ENCODE results near the gene MAPK1IP1L. TPM values are rescaled to one million over a fixed set of nuclear protein-coding genes. Genes with fewer than 3 reads are reported as not detected.
"Not testable (repeated sequence)": the region's sequence is repeated elsewhere in the genome, so short reads cannot be mapped to it uniquely, and the experiment has no call there.

The MAPK1IP1L gene
- total and polyA plus RNA-seq, 2 experiments from 2014 or later: 72.4 to 162 TPM

- H3K27me3 ChIP-seq (ENCODE audit: insufficient read depth); H3K9me2 ChIP-seq (ENCODE audit: insufficient read depth); H2AFZ ChIP-seq; ATAC-seq; DNase-seq (ENCODE audit: low spot score); H3K36me3 ChIP-seq (ENCODE audit: insufficient read depth); H3K27me3 Mint-ChIP-seq (ENCODE audit: insufficient read depth, low read depth, poor library complexity); H3K9me3 Mint-ChIP-seq: not testable (repeated sequence)
- peak overlapping the region; percentile 96 for H3K27ac ChIP-seq (ENCODE audit: low read depth)
- peaks cover 10% of the 10 kb centered on the region for H4K20me1 ChIP-seq (replicated peaks; ENCODE audit: insufficient read depth)
- peak overlapping the region; percentile 61 for H3K4me2 ChIP-seq
- Mint-ChIP-seq H3K4me1 (peaks cover 23% of the 10 kb centered on the region), H3K27ac (peak overlapping the region; percentile 65; the same call in 1 of the 2 replicates), H3K36me3 (ENCODE audit: low read depth) (peaks cover 31% of the 10 kb centered on the region), H3K4me3 (peak overlapping the region; percentile 43)
- peaks cover 31% of the 10 kb centered on the region for H3K4me1 ChIP-seq (ENCODE audit: insufficient read depth)
- peaks cover 19% of the 10 kb centered on the region; the same call in 1 of the 2 replicates for H3F3A ChIP-seq (replicated peaks; ENCODE audit: low read depth)
- H3K4me3 ChIP-seq: peak overlapping the region; percentile 34
- H3K79me2 ChIP-seq (replicated peaks; ENCODE audit: insufficient read depth): peaks cover 88% of the 10 kb centered on the region
Measured at GRCh38 chr14:55024365-55024764, 27.1 kb upstream of the MAPK1IP1L start.

GRCh38 chr14:55025948-55026347 is 25.5 kb upstream of the MAPK1IP1L start:
- Histone ChIP-seq H3F3A (replicated peaks; ENCODE audit: low read depth) (peaks cover 19% of the 10 kb centered on the region; the same call in 1 of the 2 replicates), H3K4me3 (peak overlapping the region; percentile 94), H3K79me2 (replicated peaks; ENCODE audit: insufficient read depth) (peaks cover 88% of the 10 kb centered on the region), H3K4me1 (ENCODE audit: insufficient read depth) (peaks cover 38% of the 10 kb centered on the region), H3K27ac (ENCODE audit: low read depth) (peak overlapping the region; percentile 100), H3K9me2 (ENCODE audit: insufficient read depth) (no peaks in the 10 kb centered on the region), H3K27me3 (ENCODE audit: insufficient read depth) (no peaks in the 10 kb centered on the region), H2AFZ (no peak overlapping the region), H3K36me3 (ENCODE audit: insufficient read depth) (peaks cover 6% of the 10 kb centered on the region; the same call in 1 of the 2 replicates), H4K20me1 (replicated peaks; ENCODE audit: insufficient read depth) (peaks cover 4% of the 10 kb centered on the region), H3K4me2 (peak overlapping the region; percentile 99)
- peaks cover 2% of the 10 kb centered on the region for H3K27me3 Mint-ChIP-seq (ENCODE audit: insufficient read depth, low read depth, poor library complexity)
- DNase-seq (ENCODE audit: low spot score) (no peak), ATAC-seq (no peak)
- H3K4me3 Mint-ChIP-seq: peak overlapping the region; percentile 95
- H3K9me3 Mint-ChIP-seq: no peaks in the 10 kb centered on the region; the same call in 2 of the 3 replicates
- peaks cover 22% of the 10 kb centered on the region for H3K36me3 Mint-ChIP-seq (ENCODE audit: low read depth)
- peaks cover 27% of the 10 kb centered on the region for H3K4me1 Mint-ChIP-seq
- peak overlapping the region; percentile 95 for H3K27ac Mint-ChIP-seq
- TF ChIP-seq CREB1 (CRISPR knock-in tag; IDR thresholded peaks at IDR 0.05; ENCODE audit: low read depth): no peak
- no peak for TF ChIP-seq STAT1 (IDR thresholded peaks at IDR 0.05; ENCODE audit: unreplicated experiment)
- no peak for TF ChIP-seq EZH2phosphoT487 (IDR thresholded peaks at IDR 0.05; ENCODE audit: unreplicated experiment)
- no peak for TF ChIP-seq JUNB (IDR thresholded peaks at IDR 0.05; ENCODE audit: unreplicated experiment)
- no peak for TF ChIP-seq NANOG (IDR thresholded peaks at IDR 0.05; ENCODE audit: borderline replicate concordance)
- TF ChIP-seq EZH2 (IDR thresholded peaks at IDR 0.05; ENCODE audit: low read depth, unreplicated experiment): no peak
- no peak for TF ChIP-seq ZNF114 (CRISPR knock-in tag; IDR thresholded peaks at IDR 0.05)
- TF ChIP-seq REST (IDR thresholded peaks at IDR 0.05; ENCODE audit: unreplicated experiment): no peak
- TF ChIP-seq, protein P1, sequence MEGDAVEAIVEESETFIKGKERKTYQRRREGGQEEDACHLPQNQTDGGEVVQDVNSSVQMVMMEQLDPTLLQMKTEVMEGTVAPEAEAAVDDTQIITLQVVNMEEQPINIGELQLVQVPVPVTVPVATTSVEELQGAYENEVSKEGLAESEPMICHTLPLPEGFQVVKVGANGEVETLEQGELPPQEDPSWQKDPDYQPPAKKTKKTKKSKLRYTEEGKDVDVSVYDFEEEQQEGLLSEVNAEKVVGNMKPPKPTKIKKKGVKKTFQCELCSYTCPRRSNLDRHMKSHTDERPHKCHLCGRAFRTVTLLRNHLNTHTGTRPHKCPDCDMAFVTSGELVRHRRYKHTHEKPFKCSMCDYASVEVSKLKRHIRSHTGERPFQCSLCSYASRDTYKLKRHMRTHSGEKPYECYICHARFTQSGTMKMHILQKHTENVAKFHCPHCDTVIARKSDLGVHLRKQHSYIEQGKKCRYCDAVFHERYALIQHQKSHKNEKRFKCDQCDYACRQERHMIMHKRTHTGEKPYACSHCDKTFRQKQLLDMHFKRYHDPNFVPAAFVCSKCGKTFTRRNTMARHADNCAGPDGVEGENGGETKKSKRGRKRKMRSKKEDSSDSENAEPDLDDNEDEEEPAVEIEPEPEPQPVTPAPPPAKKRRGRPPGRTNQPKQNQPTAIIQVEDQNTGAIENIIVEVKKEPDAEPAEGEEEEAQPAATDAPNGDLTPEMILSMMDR (conservative IDR thresholded peaks at IDR 0.05; ENCODE audit: low read depth in 2 of 2): no peak
- TF ChIP-seq, protein P2, sequence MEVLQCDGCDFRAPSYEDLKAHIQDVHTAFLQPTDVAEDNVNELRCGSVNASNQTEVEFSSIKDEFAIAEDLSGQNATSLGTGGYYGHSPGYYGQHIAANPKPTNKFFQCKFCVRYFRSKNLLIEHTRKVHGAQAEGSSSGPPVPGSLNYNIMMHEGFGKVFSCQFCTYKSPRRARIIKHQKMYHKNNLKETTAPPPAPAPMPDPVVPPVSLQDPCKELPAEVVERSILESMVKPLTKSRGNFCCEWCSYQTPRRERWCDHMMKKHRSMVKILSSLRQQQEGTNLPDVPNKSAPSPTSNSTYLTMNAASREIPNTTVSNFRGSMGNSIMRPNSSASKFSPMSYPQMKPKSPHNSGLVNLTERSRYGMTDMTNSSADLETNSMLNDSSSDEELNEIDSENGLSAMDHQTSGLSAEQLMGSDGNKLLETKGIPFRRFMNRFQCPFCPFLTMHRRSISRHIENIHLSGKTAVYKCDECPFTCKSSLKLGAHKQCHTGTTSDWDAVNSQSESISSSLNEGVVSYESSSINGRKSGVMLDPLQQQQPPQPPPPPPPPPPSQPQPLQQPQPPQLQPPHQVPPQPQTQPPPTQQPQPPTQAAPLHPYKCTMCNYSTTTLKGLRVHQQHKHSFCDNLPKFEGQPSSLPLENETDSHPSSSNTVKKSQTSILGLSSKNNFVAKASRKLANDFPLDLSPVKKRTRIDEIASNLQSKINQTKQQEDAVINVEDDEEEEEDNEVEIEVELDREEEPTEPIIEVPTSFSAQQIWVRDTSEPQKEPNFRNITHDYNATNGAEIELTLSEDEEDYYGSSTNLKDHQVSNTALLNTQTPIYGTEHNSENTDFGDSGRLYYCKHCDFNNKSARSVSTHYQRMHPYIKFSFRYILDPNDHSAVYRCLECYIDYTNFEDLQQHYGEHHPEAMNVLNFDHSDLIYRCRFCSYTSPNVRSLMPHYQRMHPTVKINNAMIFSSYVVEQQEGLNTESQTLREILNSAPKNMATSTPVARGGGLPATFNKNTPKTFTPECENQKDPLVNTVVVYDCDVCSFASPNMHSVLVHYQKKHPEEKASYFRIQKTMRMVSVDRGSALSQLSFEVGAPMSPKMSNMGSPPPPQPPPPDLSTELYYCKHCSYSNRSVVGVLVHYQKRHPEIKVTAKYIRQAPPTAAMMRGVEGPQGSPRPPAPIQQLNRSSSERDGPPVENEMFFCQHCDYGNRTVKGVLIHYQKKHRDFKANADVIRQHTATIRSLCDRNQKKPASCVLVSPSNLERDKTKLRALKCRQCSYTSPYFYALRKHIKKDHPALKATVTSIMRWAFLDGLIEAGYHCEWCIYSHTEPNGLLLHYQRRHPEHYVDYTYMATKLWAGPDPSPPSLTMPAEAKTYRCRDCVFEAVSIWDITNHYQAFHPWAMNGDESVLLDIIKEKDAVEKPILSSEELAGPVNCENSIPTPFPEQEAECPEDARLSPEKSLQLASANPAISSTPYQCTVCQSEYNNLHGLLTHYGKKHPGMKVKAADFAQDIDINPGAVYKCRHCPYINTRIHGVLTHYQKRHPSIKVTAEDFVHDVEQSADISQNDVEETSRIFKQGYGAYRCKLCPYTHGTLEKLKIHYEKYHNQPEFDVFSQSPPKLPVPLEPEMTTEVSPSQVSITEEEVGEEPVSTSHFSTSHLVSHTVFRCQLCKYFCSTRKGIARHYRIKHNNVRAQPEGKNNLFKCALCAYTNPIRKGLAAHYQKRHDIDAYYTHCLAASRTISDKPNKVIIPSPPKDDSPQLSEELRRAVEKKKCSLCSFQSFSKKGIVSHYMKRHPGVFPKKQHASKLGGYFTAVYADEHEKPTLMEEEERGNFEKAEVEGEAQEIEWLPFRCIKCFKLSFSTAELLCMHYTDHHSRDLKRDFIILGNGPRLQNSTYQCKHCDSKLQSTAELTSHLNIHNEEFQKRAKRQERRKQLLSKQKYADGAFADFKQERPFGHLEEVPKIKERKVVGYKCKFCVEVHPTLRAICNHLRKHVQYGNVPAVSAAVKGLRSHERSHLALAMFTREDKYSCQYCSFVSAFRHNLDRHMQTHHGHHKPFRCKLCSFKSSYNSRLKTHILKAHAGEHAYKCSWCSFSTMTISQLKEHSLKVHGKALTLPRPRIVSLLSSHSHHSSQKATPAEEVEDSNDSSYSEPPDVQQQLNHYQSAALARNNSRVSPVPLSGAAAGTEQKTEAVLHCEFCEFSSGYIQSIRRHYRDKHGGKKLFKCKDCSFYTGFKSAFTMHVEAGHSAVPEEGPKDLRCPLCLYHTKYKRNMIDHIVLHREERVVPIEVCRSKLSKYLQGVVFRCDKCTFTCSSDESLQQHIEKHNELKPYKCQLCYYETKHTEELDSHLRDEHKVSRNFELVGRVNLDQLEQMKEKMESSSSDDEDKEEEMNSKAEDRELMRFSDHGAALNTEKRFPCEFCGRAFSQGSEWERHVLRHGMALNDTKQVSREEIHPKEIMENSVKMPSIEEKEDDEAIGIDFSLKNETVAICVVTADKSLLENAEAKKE (CRISPR knock-in tag; IDR thresholded peaks at IDR 0.05): no peak
- no peak for TF ChIP-seq ZNF331 (CRISPR knock-in tag; IDR thresholded peaks at IDR 0.05; ENCODE audit: low read depth)

All from GM23338 (cell line).